Measurements from ENCODE around the gene PIK3R1.

- TF ChIP-seq CTCF (conservative IDR thresholded peaks at IDR 0.05) = no peak
- no peak for TF ChIP-seq ZFX (IDR thresholded peaks at IDR 0.05)
These were observed 48.7 kb downstream of the PIK3R1 start for GRCh38 chr5:68264024-68264956.
